DOHH2 (cell line): ENCODE data around the gene CREBBP.

Source experiments
- EZH2phosphoT487 ChIP-seq: fragments of 200-600 bp; sonication (generic); IDR thresholded peaks from 2 replicates; pipeline ENCODE4 v1.6.1; 2017; ENCODE audit warnings: borderline replicate concordance, mild to moderate bottlenecking, antibody characterized with exemption, low read length, moderate library complexity, mixed read lengths
- TF ChIP-seq, protein P1 (sequence below): fragments of 200-600 bp; sonication (generic); IDR thresholded peaks from one replicate; pipeline ENCODE4 v1.5.1; 2014; ENCODE audit warnings: antibody characterized with exemption, mild to moderate bottlenecking, low read depth, low read length; ENCODE audit not compliant: poor library complexity, severe bottlenecking

DNA sequence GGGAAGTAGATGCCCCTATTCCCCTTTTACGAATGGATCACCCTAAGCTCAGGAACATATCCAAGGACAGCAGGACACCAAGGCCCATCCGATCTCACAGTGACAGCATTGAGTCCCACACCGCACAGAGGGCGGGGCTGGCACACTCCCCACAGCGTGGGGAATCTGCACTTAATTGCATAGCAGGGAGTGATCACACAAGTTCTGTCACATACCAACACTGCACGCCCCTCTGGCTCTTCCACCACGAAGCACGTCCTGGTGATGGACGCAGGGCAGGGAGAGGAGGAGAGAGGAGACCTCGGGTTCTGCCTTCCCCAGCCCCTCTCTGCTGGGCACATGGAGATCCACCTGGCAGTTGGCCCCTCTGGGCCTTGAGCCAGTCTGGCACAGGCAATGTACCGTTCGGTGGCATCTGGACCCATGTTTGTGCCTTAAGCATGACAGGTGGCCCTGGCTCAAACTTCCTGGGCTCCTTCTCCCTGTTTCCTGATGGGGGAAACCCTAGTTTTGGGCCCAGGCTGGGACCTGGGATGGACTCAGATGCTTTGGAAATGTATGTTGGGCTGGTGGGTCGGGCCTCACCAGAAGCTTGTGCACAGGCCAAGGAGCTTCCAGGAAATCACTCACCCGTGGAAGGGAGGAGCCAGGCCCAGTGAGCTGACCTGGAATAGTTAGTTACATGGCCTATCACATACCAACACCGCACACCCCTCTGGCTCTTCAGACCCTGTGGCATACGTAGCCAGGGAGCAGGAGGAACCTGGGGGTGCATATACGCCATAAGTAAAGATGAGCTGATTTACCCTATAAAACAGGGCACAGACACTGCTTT, 35.1 kb upstream of the CREBBP start:
- TF ChIP-seq, protein P1, sequence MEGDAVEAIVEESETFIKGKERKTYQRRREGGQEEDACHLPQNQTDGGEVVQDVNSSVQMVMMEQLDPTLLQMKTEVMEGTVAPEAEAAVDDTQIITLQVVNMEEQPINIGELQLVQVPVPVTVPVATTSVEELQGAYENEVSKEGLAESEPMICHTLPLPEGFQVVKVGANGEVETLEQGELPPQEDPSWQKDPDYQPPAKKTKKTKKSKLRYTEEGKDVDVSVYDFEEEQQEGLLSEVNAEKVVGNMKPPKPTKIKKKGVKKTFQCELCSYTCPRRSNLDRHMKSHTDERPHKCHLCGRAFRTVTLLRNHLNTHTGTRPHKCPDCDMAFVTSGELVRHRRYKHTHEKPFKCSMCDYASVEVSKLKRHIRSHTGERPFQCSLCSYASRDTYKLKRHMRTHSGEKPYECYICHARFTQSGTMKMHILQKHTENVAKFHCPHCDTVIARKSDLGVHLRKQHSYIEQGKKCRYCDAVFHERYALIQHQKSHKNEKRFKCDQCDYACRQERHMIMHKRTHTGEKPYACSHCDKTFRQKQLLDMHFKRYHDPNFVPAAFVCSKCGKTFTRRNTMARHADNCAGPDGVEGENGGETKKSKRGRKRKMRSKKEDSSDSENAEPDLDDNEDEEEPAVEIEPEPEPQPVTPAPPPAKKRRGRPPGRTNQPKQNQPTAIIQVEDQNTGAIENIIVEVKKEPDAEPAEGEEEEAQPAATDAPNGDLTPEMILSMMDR, result no peak
- TF ChIP-seq EZH2phosphoT487, result no peak
